Panc1 (cell line): ENCODE measurements around the gene MFSD12. TPM values are rescaled to one million over a fixed set of nuclear protein-coding genes. Genes with fewer than 3 reads are reported as not detected.

Source experiments
- ATAC-seq: fragments of 200-7000 bp; cut with Tn5 transposase; 2 replicates; pipeline ENCODE4 v1.9.1; 2020; ENCODE audit warnings: mild to moderate bottlenecking, moderate library complexity
- BruUV-seq: library from RNA; stranded (reverse); fragments of 400-500 nt; replicated peaks from 2 replicates; lab custom pipeline; 2021; lab: Mats Ljungman, UMichigan
- CTCF ChIA-PET: fragments of 300-600 bp; sonication (Branson Sonifier 250); formaldehyde crosslinking; loops from one replicate; lab custom pipeline; 2022; ENCODE audit warnings: antibody characterized with exemption; lab: Charles Lee
- POLR2A ChIA-PET: fragments of 300-600 bp; sonication (Branson Sonifier 250); formaldehyde crosslinking; loops from one replicate; lab custom pipeline; 2022; ENCODE audit warnings: antibody characterized with exemption; lab: Charles Lee
- DNase-seq: peaks from one replicate; pipeline ENCODE4 v3.0.0-alpha.2; 2010; ENCODE audit warnings: low read depth, low spot score
- H3K27ac ChIP-seq: 2 replicates; pipeline ENCODE4 v1.5.1; 2011; ENCODE audit warnings: mild to moderate bottlenecking, low read length, inconsistent platforms
- H3K27me3 ChIP-seq: fragments of 200-500 bp; sonication (Bioruptor generic); 2 replicates; pipeline ENCODE4 v1.6.0; 2014; ENCODE audit warnings: low read length, inconsistent platforms; ENCODE audit not compliant: control insufficient read depth, insufficient read depth
- H3K36me3 ChIP-seq: fragments of 200-500 bp; sonication (Bioruptor generic); 2 replicates; pipeline ENCODE4 v1.5.1; 2014; ENCODE audit warnings: inconsistent platforms, mild to moderate bottlenecking, low read length, moderate library complexity; ENCODE audit not compliant: control insufficient read depth, insufficient read depth
- H3K4me1 ChIP-seq: 2 replicates; pipeline ENCODE4 v1.5.1; 2011; ENCODE audit warnings: inconsistent platforms, mild to moderate bottlenecking, low read length, moderate library complexity; ENCODE audit not compliant: control insufficient read depth, insufficient read depth
- H3K4me3 ChIP-seq, 2 experiments: 2 replicates each; pipeline ENCODE4 v1.5.1; 2011 to 2012; ENCODE audit warnings: low read depth in 2 of 2, low read length in 2 of 2, mild to moderate bottlenecking in 2 of 2, inconsistent platforms in 1 of 2, moderate library complexity in 1 of 2
- H3K9me3 ChIP-seq: fragments of 200-500 bp; sonication (Bioruptor generic); 2 replicates; pipeline ENCODE4 v1.5.1; 2014; ENCODE audit warnings: low read depth, mild to moderate bottlenecking, inconsistent platforms, low read length, moderate library complexity; ENCODE audit not compliant: control insufficient read depth, insufficient read depth
- POLR2AphosphoS5 ChIP-seq: IDR thresholded peaks from 2 replicates; pipeline ENCODE4 v1.6.1; 2012; ENCODE audit warnings: mild to moderate bottlenecking, low read depth, low read length, moderate library complexity
- REST ChIP-seq, 2 experiments: IDR thresholded peaks; 2 replicates each; pipeline ENCODE4 v1.6.1; 2011 to 2012; ENCODE audit warnings: low read depth in 2 of 2, control low read depth in 1 of 2, low read length in 1 of 2, mild to moderate bottlenecking in 1 of 2, moderate library complexity in 1 of 2; ENCODE audit not compliant: insufficient read depth in 1 of 2
- SIN3A ChIP-seq: IDR thresholded peaks from 2 replicates; pipeline ENCODE4 v1.6.1; 2012; ENCODE audit warnings: low read depth, mild to moderate bottlenecking, low read length, moderate library complexity, borderline replicate concordance; ENCODE audit not compliant: insufficient read depth
- TCF7L2 ChIP-seq: IDR thresholded peaks from 2 replicates; pipeline ENCODE4 v1.6.1; 2011; ENCODE audit warnings: mild to moderate bottlenecking, low read depth, low read length, inconsistent platforms
- in situ Hi-C: cut with HindIII; loops from 2 replicates; pipeline ENCODE4 v1.10.0; 2016; ENCODE audit warnings: low sequenced_read_pairs, low pct_unique_long_range_greater_than_20kb
- intact Hi-C: fragments of 100-400 bp; cut with micrococcal nuclease; formaldehyde crosslinking; loops from one replicate; pipeline ENCODE4 v1.10.0; 2022; ENCODE audit not compliant: unreplicated experiment
- total RNA-seq: library from RNA; stranded (reverse); gene quantifications from one replicate; pipeline ENCODE4 v1.2.1, GENCODE V29; 2021; ENCODE audit not compliant: unreplicated experiment
- TF ChIP-seq, protein P1 (sequence below): fragments of 450-650 bp; IDR thresholded peaks from 2 replicates; pipeline ENCODE4 v1.5.1; 2017; ENCODE audit warnings: mild to moderate bottlenecking

The MFSD12 gene
- total RNA-seq, 1 experiment from 2014 or later: 98.8 TPM

DNA sequence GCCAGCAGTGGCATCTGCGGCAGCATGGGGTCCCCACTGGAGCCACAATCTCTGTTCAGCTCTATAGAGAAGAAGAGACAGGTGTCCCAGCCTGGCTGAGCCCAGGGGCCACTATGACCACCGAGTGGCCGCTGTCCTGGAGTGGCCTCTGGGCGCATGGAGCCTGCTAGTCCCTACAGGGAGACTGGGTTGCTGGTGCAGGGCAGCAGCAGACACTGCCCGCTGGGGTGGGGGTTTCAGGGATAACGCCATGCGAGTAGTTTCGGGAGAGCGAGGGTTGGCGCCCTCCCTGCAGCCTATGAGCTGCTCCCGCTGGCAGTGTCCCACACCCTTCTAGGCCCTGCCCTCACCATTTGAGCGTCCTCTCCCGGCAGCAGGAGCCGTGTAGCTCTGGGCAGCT is 29.3 kb downstream of the MFSD12 start:
- DNase-seq: no peak
- Histone ChIP-seq H3K4me1 (no peaks in the 10 kb centered on the region), H3K9me3 (no peaks in the 10 kb centered on the region), H3K36me3 (no peaks in the 10 kb centered on the region), H3K27me3 (no peaks in the 10 kb centered on the region), H3K4me3 (no peak overlapping the region), H3K27ac (no peak overlapping the region)
- CTCF ChIA-PET: no interaction called here
- intact Hi-C loops: no loop called here
- in situ Hi-C loops: no loop called here
- no peak for ATAC-seq
- POLR2A ChIA-PET: no interaction called here
- TF ChIP-seq, protein P1, sequence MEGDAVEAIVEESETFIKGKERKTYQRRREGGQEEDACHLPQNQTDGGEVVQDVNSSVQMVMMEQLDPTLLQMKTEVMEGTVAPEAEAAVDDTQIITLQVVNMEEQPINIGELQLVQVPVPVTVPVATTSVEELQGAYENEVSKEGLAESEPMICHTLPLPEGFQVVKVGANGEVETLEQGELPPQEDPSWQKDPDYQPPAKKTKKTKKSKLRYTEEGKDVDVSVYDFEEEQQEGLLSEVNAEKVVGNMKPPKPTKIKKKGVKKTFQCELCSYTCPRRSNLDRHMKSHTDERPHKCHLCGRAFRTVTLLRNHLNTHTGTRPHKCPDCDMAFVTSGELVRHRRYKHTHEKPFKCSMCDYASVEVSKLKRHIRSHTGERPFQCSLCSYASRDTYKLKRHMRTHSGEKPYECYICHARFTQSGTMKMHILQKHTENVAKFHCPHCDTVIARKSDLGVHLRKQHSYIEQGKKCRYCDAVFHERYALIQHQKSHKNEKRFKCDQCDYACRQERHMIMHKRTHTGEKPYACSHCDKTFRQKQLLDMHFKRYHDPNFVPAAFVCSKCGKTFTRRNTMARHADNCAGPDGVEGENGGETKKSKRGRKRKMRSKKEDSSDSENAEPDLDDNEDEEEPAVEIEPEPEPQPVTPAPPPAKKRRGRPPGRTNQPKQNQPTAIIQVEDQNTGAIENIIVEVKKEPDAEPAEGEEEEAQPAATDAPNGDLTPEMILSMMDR: no peak
- TF ChIP-seq TCF7L2 (no peak), REST (IDR thresholded peaks at IDR 0.05; ENCODE audit: insufficient read depth in 1 of 2, low read depth in 2 of 2, low read length in 1 of 2) (no peak), SIN3A (no peak), POLR2AphosphoS5 (no peak)
- no TSS peak for BruUV-seq

DNA sequence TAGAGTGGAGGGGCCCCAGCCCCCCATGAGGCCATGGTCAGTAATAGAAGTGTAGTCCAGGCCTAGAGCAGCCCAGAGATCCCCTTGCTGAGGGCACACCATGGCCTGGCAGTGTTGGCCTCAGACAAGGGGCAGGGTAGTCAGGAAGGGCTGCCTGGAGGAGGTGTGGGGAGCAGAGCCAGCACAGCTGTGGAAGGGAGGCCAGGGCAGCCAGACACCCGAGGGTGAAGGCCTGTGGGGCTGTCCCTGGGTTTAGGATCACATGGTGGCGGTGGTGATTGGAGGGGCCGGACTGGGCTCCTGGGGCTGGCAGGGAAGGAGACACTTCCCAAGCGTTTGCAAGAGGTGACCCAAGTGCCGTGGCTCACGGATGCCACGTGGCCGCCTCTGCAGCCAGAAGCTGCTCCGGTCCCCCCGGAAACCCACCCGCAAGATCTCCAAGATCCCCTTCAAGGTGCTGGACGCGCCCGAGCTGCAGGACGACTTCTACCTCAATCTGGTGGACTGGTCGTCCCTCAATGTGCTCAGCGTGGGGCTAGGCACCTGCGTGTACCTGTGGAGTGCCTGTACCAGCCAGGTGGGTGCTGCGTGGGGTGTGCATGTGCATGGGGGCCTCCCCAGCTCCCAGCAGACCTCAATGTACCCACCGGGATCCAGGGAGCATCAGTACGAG is 30.0 kb downstream of the MFSD12 start:
- Histone ChIP-seq H3K9me3 (no peaks in the 10 kb centered on the region), H3K4me1 (no peaks in the 10 kb centered on the region), H3K4me3 (no peak overlapping the region), H3K27me3 (no peaks in the 10 kb centered on the region), H3K27ac (no peak overlapping the region), H3K36me3 (no peaks in the 10 kb centered on the region)
- TF ChIP-seq SIN3A: no peak
- TF ChIP-seq REST (IDR thresholded peaks at IDR 0.05; ENCODE audit: insufficient read depth in 1 of 2, low read depth in 2 of 2, low read length in 1 of 2): no peak
- no peak for TF ChIP-seq POLR2AphosphoS5
- TF ChIP-seq, protein P1: no peak
- TF ChIP-seq TCF7L2: no peak
- ChIA-PET POLR2A (no interaction called here), CTCF (interaction anchor here (0.5 kb wide), 1 partner anchor 143 kb away, joined by 12 read pairs; no protein-coding TSS in a partner anchor)
- DNase-seq: no peak
- BruUV-seq: no TSS peak
- in situ Hi-C loops: no loop called here
- intact Hi-C loops: no loop called here
- no peak for ATAC-seq
